NCI-H128 (cell line): ENCODE measurements around the gene C19orf38.
"Not testable (repeated sequence)": the region's sequence is repeated elsewhere in the genome, so short reads cannot be mapped to it uniquely, and the experiment has no call there.

Source experiments
- DNase-seq: peaks from one replicate; lab custom pipeline; 2025; ENCODE audit not compliant: unreplicated experiment; lab: John Stamatoyannopoulos, UW

C19orf38 gene

GRCh38 chr19:10872546-10873107 lies 24.4 kb downstream of the C19orf38 start:
- DNase-seq, result no peak

- DNase-seq, result no peak
These were observed 25.8 kb downstream of the C19orf38 start for GRCh38 chr19:10874024-10874423.

GRCh38 chr19:10876459-10877240 lies 28.4 kb downstream of the C19orf38 start:
- DNase-seq, result no peak

- DNase-seq, result not testable (repeated sequence)
These were observed 29.4 kb downstream of the C19orf38 start for GRCh38 chr19:10877608-10878007.

- DNase-seq, result no peak
These were observed 30.0 kb downstream of the C19orf38 start for GRCh38 chr19:10878253-10878652.

- no peak for DNase-seq
These were observed 33.3 kb downstream of the C19orf38 start for GRCh38 chr19:10881403-10882107.

- DNase-seq, result no peak
These were observed 33.9 kb downstream of the C19orf38 start for GRCh38 chr19:10882108-10882457.

- no peak for DNase-seq
These were observed 36.1 kb downstream of the C19orf38 start for GRCh38 chr19:10884274-10884673.

GRCh38 chr19:10885201-10886169 lies 37.3 kb downstream of the C19orf38 start:
- no peak for DNase-seq

GRCh38 chr19:10887616-10888367 lies 39.6 kb downstream of the C19orf38 start:
- no peak for DNase-seq

GRCh38 chr19:10888421-10888866 lies 40.2 kb downstream of the C19orf38 start:
- no peak for DNase-seq

- DNase-seq, result no peak
These were observed 41.7 kb downstream of the C19orf38 start for GRCh38 chr19:10889880-10890279.

- DNase-seq, result peak; percentile 44
These were observed 43.3 kb downstream of the C19orf38 start for GRCh38 chr19:10891405-10892086.

GRCh38 chr19:10892256-10892655 lies 44.0 kb downstream of the C19orf38 start:
- no peak for DNase-seq

GRCh38 chr19:10894911-10895213 lies 46.6 kb downstream of the C19orf38 start:
- DNase-seq, result no peak

GRCh38 chr19:10895363-10895762 lies 47.1 kb downstream of the C19orf38 start:
- DNase-seq, result no peak

- DNase-seq, result no peak
These were observed 47.7 kb downstream of the C19orf38 start for GRCh38 chr19:10895920-10896319.

GRCh38 chr19:10896851-10897526 lies 48.8 kb downstream of the C19orf38 start:
- DNase-seq, result peak; percentile 30

GRCh38 chr19:10898633-10899032 lies 50.4 kb downstream of the C19orf38 start:
- no peak for DNase-seq
